AG09309 (cell line): ENCODE results near the gene TEN1.
"Not testable (repeated sequence)": the region's sequence is repeated elsewhere in the genome, so short reads cannot be mapped to it uniquely, and the experiment has no call there.

Source experiments
- DNase-seq: peaks from one replicate; pipeline ENCODE4 v3.0.0-alpha.2; 2010; ENCODE audit warnings: low read depth
- H3K4me3 ChIP-seq: 2 replicates; pipeline ENCODE4 v1.5.1; 2011; ENCODE audit warnings: mild to moderate bottlenecking, low read depth, low read length, moderate library complexity; ENCODE audit not compliant: control insufficient read depth
- CTCF ChIP-seq: IDR thresholded peaks from 2 replicates; pipeline ENCODE4 v1.5.1; 2011; ENCODE audit warnings: mild to moderate bottlenecking, low read depth, low read length, inconsistent platforms; ENCODE audit not compliant: insufficient read depth, control insufficient read depth; ENCODE audit errors: missing control alignments

TEN1 gene

GRCh38 chr17:76034428-76035350 lies 55.6 kb downstream of the TEN1 start:
- TF ChIP-seq CTCF, result no peak
- H3K4me3 ChIP-seq, result no peak overlapping the region
- no peak for DNase-seq

- DNase-seq, result no peak
- TF ChIP-seq CTCF, result no peak
- H3K4me3 ChIP-seq, result no peak overlapping the region
Measured at GRCh38 chr17:76036497-76037261, 57.6 kb downstream of the TEN1 start.

- no peak for DNase-seq
- H3K4me3 ChIP-seq, result no peak overlapping the region
- TF ChIP-seq CTCF, result no peak
Measured at GRCh38 chr17:76038050-76038449, 59.0 kb downstream of the TEN1 start.

GRCh38 chr17:76039121-76039520 lies 60.1 kb downstream of the TEN1 start:
- no peak overlapping the region for H3K4me3 ChIP-seq
- TF ChIP-seq CTCF, result no peak
- no peak for DNase-seq

- DNase-seq, result no peak
- no peak for TF ChIP-seq CTCF
- H3K4me3 ChIP-seq, result no peak overlapping the region
Measured at GRCh38 chr17:76040376-76040775, 61.3 kb downstream of the TEN1 start.

- DNase-seq, H3K4me3 ChIP-seq: not testable (repeated sequence)
Measured at GRCh38 chr17:76042868-76043267, 63.8 kb downstream of the TEN1 start.

GRCh38 chr17:76044475-76045007 lies 65.5 kb downstream of the TEN1 start:
- H3K4me3 ChIP-seq, DNase-seq: not testable (repeated sequence)
